ENCODE measurements around the gene CACNA1S.

The CACNA1S gene

GRCh38 chr1:201028461-201028889 lies 83.8 kb downstream of the CACNA1S start:
- no peak overlapping the region for H3K9ac ChIP-seq (ENCODE audit: low read length)
- no peaks in the 10 kb centered on the region for H3K79me2 ChIP-seq (ENCODE audit: insufficient read depth, low read length)
- H3K9me2 ChIP-seq (ENCODE audit: low read depth, low read length): no peaks in the 10 kb centered on the region
- H3K27me3 ChIP-seq (ENCODE audit: insufficient read depth, low read length): 0 out of 2 replicates have a peak, but pooled peaks cover 7% of the 10 kb centered on the region
- H3F3A ChIP-seq (ENCODE audit: insufficient read depth, low read length): no peaks in the 10 kb centered on the region
- no peaks in the 10 kb centered on the region for H3K36me3 ChIP-seq (ENCODE audit: insufficient read depth, low read length)
- H2AFZ ChIP-seq (ENCODE audit: low read length): no peak overlapping the region
- no peak overlapping the region for H3K27ac ChIP-seq (ENCODE audit: low read depth, low read length, poor library complexity, severe bottlenecking)
- H3K4me3 ChIP-seq (ENCODE audit: low read depth, low read length, poor library complexity, severe bottlenecking): no peak overlapping the region
- no peak overlapping the region for H3K4me2 ChIP-seq (ENCODE audit: low read length)
- peaks cover 4% of the 10 kb centered on the region for H3K4me1 ChIP-seq (ENCODE audit: insufficient read depth, low read length, severe bottlenecking)
- no peaks in the 10 kb centered on the region for H4K20me1 ChIP-seq (ENCODE audit: insufficient read depth, low read length)
- TF ChIP-seq EZH2 (IDR thresholded peaks at IDR 0.05; ENCODE audit: borderline replicate concordance, low read length): no peak
- TF ChIP-seq CTCF (IDR thresholded peaks at IDR 0.05; ENCODE audit: low read length): no peak
- no peaks in the 10 kb centered on the region for H3K9me3 ChIP-seq (ENCODE audit: low read length)

GRCh38 chr1:201026836-201027235 lies 85.4 kb downstream of the CACNA1S start:
- H3K27ac ChIP-seq (ENCODE audit: low read depth, low read length, poor library complexity, severe bottlenecking): no peak overlapping the region
- H3K4me2 ChIP-seq (ENCODE audit: low read length): no peak overlapping the region
- no peaks in the 10 kb centered on the region for H3K79me2 ChIP-seq (ENCODE audit: insufficient read depth, low read length)
- H3K9ac ChIP-seq (ENCODE audit: low read length): no peak overlapping the region
- no peaks in the 10 kb centered on the region for H3K36me3 ChIP-seq (ENCODE audit: insufficient read depth, low read length)
- H3K4me1 ChIP-seq (ENCODE audit: insufficient read depth, low read length, severe bottlenecking): peaks cover 17% of the 10 kb centered on the region
- H2AFZ ChIP-seq (ENCODE audit: low read length): no peak overlapping the region
- TF ChIP-seq EZH2 (IDR thresholded peaks at IDR 0.05; ENCODE audit: borderline replicate concordance, low read length) (no peak), CTCF (IDR thresholded peaks at IDR 0.05; ENCODE audit: low read length) (no peak)
- H3K4me3 ChIP-seq (ENCODE audit: low read depth, low read length, poor library complexity, severe bottlenecking): no peak overlapping the region
- H4K20me1 ChIP-seq (ENCODE audit: insufficient read depth, low read length): no peaks in the 10 kb centered on the region
- H3K9me3 ChIP-seq (ENCODE audit: low read length): no peaks in the 10 kb centered on the region
- 0 out of 2 replicates have a peak, but pooled peaks cover 7% of the 10 kb centered on the region for H3K27me3 ChIP-seq (ENCODE audit: insufficient read depth, low read length)
- H3K9me2 ChIP-seq (ENCODE audit: low read depth, low read length): no peaks in the 10 kb centered on the region
- no peaks in the 10 kb centered on the region for H3F3A ChIP-seq (ENCODE audit: insufficient read depth, low read length)

GRCh38 chr1:201026234-201026633 lies 86.0 kb downstream of the CACNA1S start:
- H3K9me2 ChIP-seq (ENCODE audit: low read depth, low read length): no peaks in the 10 kb centered on the region
- H3K4me2 ChIP-seq (ENCODE audit: low read length): no peak overlapping the region
- H4K20me1 ChIP-seq (ENCODE audit: insufficient read depth, low read length): no peaks in the 10 kb centered on the region
- no peaks in the 10 kb centered on the region for H3K36me3 ChIP-seq (ENCODE audit: insufficient read depth, low read length)
- peaks cover 23% of the 10 kb centered on the region for H3K4me1 ChIP-seq (ENCODE audit: insufficient read depth, low read length, severe bottlenecking)
- no peaks in the 10 kb centered on the region for H3K9me3 ChIP-seq (ENCODE audit: low read length)
- no peak overlapping the region for H3K27ac ChIP-seq (ENCODE audit: low read depth, low read length, poor library complexity, severe bottlenecking)
- H3K4me3 ChIP-seq (ENCODE audit: low read depth, low read length, poor library complexity, severe bottlenecking): no peak overlapping the region
- no peak overlapping the region for H3K9ac ChIP-seq (ENCODE audit: low read length)
- H3K79me2 ChIP-seq (ENCODE audit: insufficient read depth, low read length): no peaks in the 10 kb centered on the region
- 0 out of 2 replicates have a peak, but pooled peaks cover 7% of the 10 kb centered on the region for H3K27me3 ChIP-seq (ENCODE audit: insufficient read depth, low read length)
- no peak for TF ChIP-seq EZH2 (IDR thresholded peaks at IDR 0.05; ENCODE audit: borderline replicate concordance, low read length)
- no peak for TF ChIP-seq CTCF (IDR thresholded peaks at IDR 0.05; ENCODE audit: low read length)
- H2AFZ ChIP-seq (ENCODE audit: low read length): no peak overlapping the region
- H3F3A ChIP-seq (ENCODE audit: insufficient read depth, low read length): no peaks in the 10 kb centered on the region
